Measurements from ENCODE around the gene KLF7. TPM values are rescaled to one million over a fixed set of nuclear protein-coding genes. Genes with fewer than 3 reads are reported as not detected.

Gene KLF7
- total RNA-seq, 1 experiment from 2014 or later: 15.4 TPM

DNA sequence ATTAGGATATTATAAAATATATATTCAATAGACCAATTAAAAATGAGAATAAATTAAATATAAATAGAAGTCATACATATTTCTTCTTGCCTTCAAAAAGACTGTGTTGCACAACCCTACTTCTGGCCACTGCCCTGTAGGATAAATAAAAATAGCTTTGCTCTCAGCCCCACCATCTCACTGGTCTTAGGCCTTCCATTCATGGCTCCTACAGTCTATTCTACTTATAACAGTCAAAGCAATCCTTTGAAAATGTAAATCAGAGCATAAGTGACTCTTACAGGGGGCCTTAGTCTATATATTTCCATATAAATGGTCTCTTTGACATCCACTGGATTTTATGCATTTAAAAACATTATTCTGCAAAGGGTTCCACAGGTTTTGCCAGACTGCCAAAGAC, 72.9 kb downstream of the KLF7 start:
- no peaks in the 10 kb centered on the region for H3K36me3 ChIP-seq (ENCODE audit: control insufficient read depth in 1 of 2, insufficient read depth in 2 of 2, low read length in 2 of 2)
- no peaks in the 10 kb centered on the region for H3K4me1 ChIP-seq (ENCODE audit: control insufficient read depth in 1 of 2, insufficient read depth in 2 of 2, low read length in 2 of 2)
- no peak overlapping the region for H3K9ac ChIP-seq (ENCODE audit: low read length)
- DNase-seq (ENCODE audit: low read depth, low spot score): no peak
- no peak overlapping the region for H3K4me3 ChIP-seq (replicated peaks in 1 of 2; ENCODE audit: low read depth in 1 of 2, low read length in 2 of 2)
- TF ChIP-seq CBX3 (IDR thresholded peaks at IDR 0.05; ENCODE audit: low read depth) (no peak), CEBPB (IDR thresholded peaks at IDR 0.05; ENCODE audit: low read depth) (no peak), ELF1 (IDR thresholded peaks at IDR 0.05; ENCODE audit: borderline replicate concordance, low read depth) (no peak), EZH2phosphoT487 (IDR thresholded peaks at IDR 0.05; ENCODE audit: borderline replicate concordance) (no peak), ZBTB33 (IDR thresholded peaks at IDR 0.05; ENCODE audit: extremely low read depth, insufficient replicate concordance, low read length) (no peak), POLR2AphosphoS5 (IDR thresholded peaks at IDR 0.05; ENCODE audit: low read depth, low read length) (no peak), MAX (IDR thresholded peaks at IDR 0.05) (no peak), TCF7L2 (IDR thresholded peaks at IDR 0.05; ENCODE audit: borderline replicate concordance, extremely low read depth, insufficient read depth, insufficient read length) (no peak), YY1 (IDR thresholded peaks at IDR 0.05; ENCODE audit: extremely low read depth, insufficient replicate concordance, low read depth, low read length) (no peak), JUND (IDR thresholded peaks at IDR 0.05) (no peak), SIN3A (IDR thresholded peaks at IDR 0.05; ENCODE audit: low read depth) (no peak), SP1 (IDR thresholded peaks at IDR 0.05; ENCODE audit: low read depth) (no peak), RAD21 (IDR thresholded peaks at IDR 0.05; ENCODE audit: low read depth) (no peak)
- TF ChIP-seq, protein P1, sequence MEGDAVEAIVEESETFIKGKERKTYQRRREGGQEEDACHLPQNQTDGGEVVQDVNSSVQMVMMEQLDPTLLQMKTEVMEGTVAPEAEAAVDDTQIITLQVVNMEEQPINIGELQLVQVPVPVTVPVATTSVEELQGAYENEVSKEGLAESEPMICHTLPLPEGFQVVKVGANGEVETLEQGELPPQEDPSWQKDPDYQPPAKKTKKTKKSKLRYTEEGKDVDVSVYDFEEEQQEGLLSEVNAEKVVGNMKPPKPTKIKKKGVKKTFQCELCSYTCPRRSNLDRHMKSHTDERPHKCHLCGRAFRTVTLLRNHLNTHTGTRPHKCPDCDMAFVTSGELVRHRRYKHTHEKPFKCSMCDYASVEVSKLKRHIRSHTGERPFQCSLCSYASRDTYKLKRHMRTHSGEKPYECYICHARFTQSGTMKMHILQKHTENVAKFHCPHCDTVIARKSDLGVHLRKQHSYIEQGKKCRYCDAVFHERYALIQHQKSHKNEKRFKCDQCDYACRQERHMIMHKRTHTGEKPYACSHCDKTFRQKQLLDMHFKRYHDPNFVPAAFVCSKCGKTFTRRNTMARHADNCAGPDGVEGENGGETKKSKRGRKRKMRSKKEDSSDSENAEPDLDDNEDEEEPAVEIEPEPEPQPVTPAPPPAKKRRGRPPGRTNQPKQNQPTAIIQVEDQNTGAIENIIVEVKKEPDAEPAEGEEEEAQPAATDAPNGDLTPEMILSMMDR (IDR thresholded peaks at IDR 0.05 in 2 of 3, conservative IDR thresholded peaks at IDR 0.05 in 1 of 3; ENCODE audit: borderline replicate concordance in 1 of 3, insufficient read depth in 1 of 3, low read depth in 2 of 3, low read length in 2 of 3): no peak
- no peak for ATAC-seq
- H2AFZ ChIP-seq (ENCODE audit: low read depth, low read length, poor library complexity, severe bottlenecking): no peak overlapping the region
- no peak overlapping the region for H3K27ac ChIP-seq (ENCODE audit: low read depth, low read length)
- no peaks in the 10 kb centered on the region for H3K79me2 ChIP-seq (ENCODE audit: insufficient read depth, low read length)
- CTCF ChIA-PET: no interaction called here
- H3K4me2 ChIP-seq (ENCODE audit: low read length): no peak overlapping the region
- no peaks in the 10 kb centered on the region for H4K20me1 ChIP-seq (ENCODE audit: insufficient read depth)
- no TSS peak for BruUV-seq (replicated peaks)
- POLR2A ChIA-PET: no interaction called here
- no peaks in the 10 kb centered on the region for H3K9me3 ChIP-seq (ENCODE audit: control insufficient read depth in 1 of 2, insufficient read depth in 1 of 2, low read depth in 1 of 2, low read length in 2 of 2)
- no peaks in the 10 kb centered on the region for H3K27me3 ChIP-seq (ENCODE audit: insufficient read depth, low read length)
- H3K9me2 ChIP-seq (ENCODE audit: insufficient read depth): no peaks in the 10 kb centered on the region
- RAD21 ChIA-PET (ENCODE audit: low non-redundant PET in 1 of 2, low total read pairs in 2 of 2, uncharacterized antibody in 2 of 2, unreplicated experiment in 2 of 2): no interaction called here
- intact Hi-C loops (cut with micrococcal nuclease): no loop called here
